Lung (tissue), 12 donors: ENCODE results near the gene ARHGEF4. TPM values are rescaled to one million over a fixed set of nuclear protein-coding genes. Genes with fewer than 3 reads are reported as not detected.

ENCODE experiments used
- ATAC-seq: fragments of 200-7000 bp; cut with Tn5 transposase; one replicate; pipeline ENCODE4 v1.9.1; 2020; ENCODE audit warnings: moderate number of reproducible peaks; ENCODE audit not compliant: insufficient read depth, low FRiP score
- DNase-seq, 3 donors: peaks; one replicate each; pipeline ENCODE4 v3.0.0-alpha.2; 2013 to 2017
- H3K27ac ChIP-seq, 2 donors: one replicate each; pipeline ENCODE4 v1.5.1; 2013; ENCODE audit warnings: mild to moderate bottlenecking in 2 of 2, moderate library complexity in 2 of 2, control low read depth in 1 of 2, inconsistent platforms in 1 of 2, low read depth in 1 of 2, low read length in 1 of 2
- H3K27me3 ChIP-seq, 3 donors: one replicate each; pipeline ENCODE4 v1.5.1; 2013; ENCODE audit warnings: low read length in 2 of 3; ENCODE audit not compliant: control insufficient read depth in 3 of 3, insufficient read depth in 3 of 3
- H3K36me3 ChIP-seq, 4 donors: one replicate each; pipeline ENCODE4 v1.5.1; 2013; ENCODE audit warnings: low read length in 4 of 4, mild to moderate bottlenecking in 1 of 4, moderate library complexity in 1 of 4; ENCODE audit not compliant: control insufficient read depth in 4 of 4, insufficient read depth in 4 of 4
- H3K4me1 ChIP-seq, 5 donors: one replicate each; pipeline ENCODE4 v1.5.1; 2013; ENCODE audit warnings: low read length in 5 of 5, mild to moderate bottlenecking in 2 of 5, moderate library complexity in 1 of 5; ENCODE audit not compliant: control insufficient read depth in 5 of 5, insufficient read depth in 5 of 5
- H3K4me3 ChIP-seq: one replicate; pipeline ENCODE4 v1.5.1; 2013; ENCODE audit warnings: mild to moderate bottlenecking, control low read depth, moderate library complexity
- H3K9ac ChIP-seq, 2 donors: one replicate each; pipeline ENCODE4 v1.5.1; 2013; ENCODE audit warnings: low read length in 2 of 2, control low read depth in 1 of 2; ENCODE audit not compliant: insufficient read depth in 1 of 2
- H3K9me3 ChIP-seq, 4 donors: one replicate each; pipeline ENCODE4 v1.5.1; 2013; ENCODE audit warnings: low read length in 3 of 4, mild to moderate bottlenecking in 1 of 4, moderate library complexity in 1 of 4; ENCODE audit not compliant: control insufficient read depth in 4 of 4, insufficient read depth in 3 of 4
- CTCF ChIP-seq: IDR thresholded peaks from 2 replicates; pipeline ENCODE4 v1.5.1; 2012; ENCODE audit warnings: mild to moderate bottlenecking; ENCODE audit errors: control extremely low read depth, extremely low read depth
- WGBS, 2 donors: extraction: QIAGEN DNeasy Blood & Tissue Kit; methylation state at CpG; one replicate each; pipeline ENCODE4 v1.1.7; 2013; 5-methylcytosine and 5-hydroxymethylcytosine counted together
- polyA plus RNA-seq, 2 donors: library from polyadenylated mRNA; stranded (reverse); fragments of 200-250 nt; gene quantifications; one replicate each; pipeline ENCODE4 v1.2.1, GENCODE V29; 2013
- total RNA-seq, 2 donors: library from RNA; depleted of rRNA in 1 of 2; stranded (reverse); fragments of >200 nt in 1 of 2; gene quantifications; one replicate each; pipeline ENCODE4 v1.2.1, GENCODE V29; 2014 to 2021
- donor health status: control.
- donor health status: control.
- donor health status: Bipolar disorder and iron deficiency.
- donor health status: healthy.
- donor health status: DM: yes; HTN: yes; CAD: no.

Gene ARHGEF4
- total and polyA plus RNA-seq, 4 donors: 1.8 to 15.9 (median 6.9) TPM

- Histone ChIP-seq H3K4me1 (peaks cover 0 to 17% (median 3%) of the 10 kb centered on the region in 5 donors), H3K9ac (peak overlapping the region in 1 of 2 donors; percentile 37), H3K4me3 (no peak overlapping the region), H3K27ac (no peak overlapping the region), H3K9me3 (peaks cover 0 to 3% (median 0%) of the 10 kb centered on the region in 4 donors), H3K36me3 (no peaks in the 10 kb centered on the region), H3K27me3 (no peaks in the 10 kb centered on the region)
- TF ChIP-seq CTCF: no peak
- DNase-seq: peak; percentile 57 to 68 (median 61)
- WGBS, 2 donors: 48 to 54% methylated on average over 12 of the region's 12 CpGs
- ATAC-seq: no peak
Observed at GRCh38 chr2:130819608-130820278, 17.0 kb upstream of the ARHGEF4 start.

- no peak overlapping the region for H3K27ac ChIP-seq
- WGBS, 2 donors: 52 to 57% methylated on average over 16 of the region's 16 CpGs
Observed at GRCh38 chr2:130820279-130820861, 16.3 kb upstream of the ARHGEF4 start.

GRCh38 chr2:130821867-130822266 is 14.8 kb upstream of the ARHGEF4 start:
- Histone ChIP-seq H3K36me3 (no peaks in the 10 kb centered on the region), H3K4me1 (peaks cover 0 to 17% (median 3%) of the 10 kb centered on the region in 5 donors), H3K9me3 (peaks cover 0 to 3% (median 0%) of the 10 kb centered on the region in 4 donors), H3K9ac (no peak overlapping the region), H3K27ac (no peak overlapping the region), H3K4me3 (no peak overlapping the region), H3K27me3 (no peaks in the 10 kb centered on the region)
- TF ChIP-seq CTCF: no peak
- 83 to 87% methylated on average over 7 of the region's 8 CpGs for WGBS, 2 donors
- DNase-seq (no peak), ATAC-seq (no peak)

More at GRCh38 chr2:130820279-130820861, 16.3 kb upstream of the ARHGEF4 start:
- TF ChIP-seq CTCF: no peak
- Histone ChIP-seq H3K9me3 (peaks cover 0 to 3% (median 0%) of the 10 kb centered on the region in 4 donors), H3K4me3 (no peak overlapping the region), H3K4me1 (peaks cover 0 to 17% (median 3%) of the 10 kb centered on the region in 5 donors), H3K36me3 (no peaks in the 10 kb centered on the region), H3K27me3 (no peaks in the 10 kb centered on the region), H3K9ac (peak overlapping the region in 1 of 2 donors; percentile 37)
- ATAC-seq: no peak
- DNase-seq: peak in 2 of 3 donors; percentile 16 to 30
